ENCODE measurements around the gene BTRC.

The BTRC gene

DNA sequence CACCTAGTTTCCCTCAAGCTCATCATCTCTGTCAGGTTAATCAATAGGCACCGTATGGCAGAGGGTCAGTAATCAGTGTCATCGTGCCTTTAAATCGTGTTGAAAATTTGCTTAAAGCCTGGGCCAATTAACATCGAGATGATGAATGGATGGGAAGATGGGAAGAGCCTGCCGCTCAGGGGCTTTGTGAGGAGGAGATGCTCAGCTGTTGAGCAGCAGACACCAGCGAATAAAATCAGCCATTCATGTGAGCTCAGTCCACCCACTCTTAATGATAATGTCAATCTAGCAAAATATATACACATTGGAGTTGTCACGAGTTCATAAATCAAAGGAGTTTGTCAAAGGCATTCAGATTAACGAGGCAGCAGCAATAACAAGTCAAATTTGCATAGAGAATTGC lies 97.7 kb downstream of the BTRC start:
- no peaks in the 10 kb centered on the region for H3K36me3 ChIP-seq (ENCODE audit: insufficient read depth, low read length)
- no peak overlapping the region for H3K4me2 ChIP-seq (ENCODE audit: low read length)
- H3K9me3 ChIP-seq (replicated peaks; ENCODE audit: low read length), result no peaks in the 10 kb centered on the region
- peaks cover 6% of the 10 kb centered on the region for H3K4me1 ChIP-seq (ENCODE audit: control insufficient read depth, insufficient read depth, low read length)
- H3K9ac ChIP-seq (ENCODE audit: low read depth, low read length), result no peak overlapping the region
- H3K4me3 ChIP-seq (ENCODE audit: low read length), result no peak overlapping the region
- H3K27me3 ChIP-seq (ENCODE audit: control insufficient read depth, insufficient read depth, low read length), result no peaks in the 10 kb centered on the region

GRCh38 chr10:101452176-101452575 lies 98.2 kb downstream of the BTRC start:
- no peak overlapping the region for H3K9ac ChIP-seq (ENCODE audit: low read depth, low read length)
- no peak overlapping the region for H3K4me3 ChIP-seq (ENCODE audit: low read length)
- H3K36me3 ChIP-seq (ENCODE audit: insufficient read depth, low read length), result no peaks in the 10 kb centered on the region
- H3K4me2 ChIP-seq (ENCODE audit: low read length), result no peak overlapping the region
- no peaks in the 10 kb centered on the region for H3K27me3 ChIP-seq (ENCODE audit: control insufficient read depth, insufficient read depth, low read length)
- H3K9me3 ChIP-seq (replicated peaks; ENCODE audit: low read length), result no peaks in the 10 kb centered on the region
- peaks cover 6% of the 10 kb centered on the region for H3K4me1 ChIP-seq (ENCODE audit: control insufficient read depth, insufficient read depth, low read length)

GRCh38 chr10:101452593-101452992 lies 98.6 kb downstream of the BTRC start:
- H3K27me3 ChIP-seq (ENCODE audit: control insufficient read depth, insufficient read depth, low read length), result no peaks in the 10 kb centered on the region
- no peaks in the 10 kb centered on the region for H3K36me3 ChIP-seq (ENCODE audit: insufficient read depth, low read length)
- no peak overlapping the region for H3K4me3 ChIP-seq (ENCODE audit: low read length)
- no peak overlapping the region for H3K4me2 ChIP-seq (ENCODE audit: low read length)
- no peaks in the 10 kb centered on the region for H3K9me3 ChIP-seq (replicated peaks; ENCODE audit: low read length)
- no peak overlapping the region for H3K9ac ChIP-seq (ENCODE audit: low read depth, low read length)
- peaks cover 6% of the 10 kb centered on the region for H3K4me1 ChIP-seq (ENCODE audit: control insufficient read depth, insufficient read depth, low read length)

DNA sequence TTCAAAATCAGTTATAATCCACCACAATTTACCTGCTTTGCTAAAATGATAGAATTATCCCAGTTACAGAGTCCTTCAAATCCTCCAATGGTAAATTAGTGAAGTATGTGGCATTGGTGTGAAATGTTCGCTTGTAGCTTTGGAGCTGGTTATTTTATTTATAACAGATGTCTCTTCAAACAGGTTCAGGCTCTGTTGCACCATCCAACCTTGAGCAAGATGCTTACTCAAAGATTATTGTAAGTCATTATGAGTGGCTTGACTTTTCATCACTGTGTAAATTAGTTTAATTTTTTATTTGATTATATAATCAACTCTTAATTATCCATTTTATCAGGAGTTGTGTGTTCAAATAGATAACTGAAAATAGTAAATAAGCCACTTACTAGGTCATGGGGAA lies 99.4 kb downstream of the BTRC start:
- Histone ChIP-seq H3K27me3 (ENCODE audit: control insufficient read depth, insufficient read depth, low read length) (no peaks in the 10 kb centered on the region), H3K9ac (ENCODE audit: low read depth, low read length) (no peak overlapping the region), H3K36me3 (ENCODE audit: insufficient read depth, low read length) (no peaks in the 10 kb centered on the region), H3K4me1 (ENCODE audit: control insufficient read depth, insufficient read depth, low read length) (peaks cover 6% of the 10 kb centered on the region), H3K9me3 (replicated peaks; ENCODE audit: low read length) (no peaks in the 10 kb centered on the region), H3K4me2 (ENCODE audit: low read length) (no peak overlapping the region), H3K4me3 (ENCODE audit: low read length) (no peak overlapping the region)

- Histone ChIP-seq H3K9ac (ENCODE audit: low read depth, low read length) (no peak overlapping the region), H3K27me3 (ENCODE audit: control insufficient read depth, insufficient read depth, low read length) (no peaks in the 10 kb centered on the region)
Measured at GRCh38 chr10:101453791-101454718, 100.1 kb downstream of the BTRC start.

GRCh38 chr10:101458869-101459268 lies 104.9 kb downstream of the BTRC start:
- Histone ChIP-seq H3K4me3 (ENCODE audit: low read length) (no peak overlapping the region), H3K9me3 (replicated peaks; ENCODE audit: low read length) (no peaks in the 10 kb centered on the region), H3K9ac (ENCODE audit: low read depth, low read length) (no peak overlapping the region), H3K4me2 (ENCODE audit: low read length) (no peak overlapping the region), H3K36me3 (ENCODE audit: insufficient read depth, low read length) (no peaks in the 10 kb centered on the region), H3K4me1 (ENCODE audit: control insufficient read depth, insufficient read depth, low read length) (peaks cover 2% of the 10 kb centered on the region), H3K27me3 (ENCODE audit: control insufficient read depth, insufficient read depth, low read length) (no peaks in the 10 kb centered on the region)

More at GRCh38 chr10:101453791-101454718, 100.1 kb downstream of the BTRC start:
- H3K36me3 ChIP-seq (ENCODE audit: insufficient read depth, low read length), result no peaks in the 10 kb centered on the region
- H3K4me3 ChIP-seq (ENCODE audit: low read length), result no peak overlapping the region
- H3K4me2 ChIP-seq (ENCODE audit: low read length), result no peak overlapping the region
- H3K9me3 ChIP-seq (replicated peaks; ENCODE audit: low read length), result no peaks in the 10 kb centered on the region
- peaks cover 6% of the 10 kb centered on the region for H3K4me1 ChIP-seq (ENCODE audit: control insufficient read depth, insufficient read depth, low read length)

- Histone ChIP-seq H3K36me3 (ENCODE audit: insufficient read depth, low read length) (no peaks in the 10 kb centered on the region), H3K4me2 (ENCODE audit: low read length) (no peak overlapping the region), H3K9me3 (replicated peaks; ENCODE audit: low read length) (no peaks in the 10 kb centered on the region), H3K4me1 (ENCODE audit: control insufficient read depth, insufficient read depth, low read length) (no peaks in the 10 kb centered on the region), H3K9ac (ENCODE audit: low read depth, low read length) (no peak overlapping the region), H3K4me3 (ENCODE audit: low read length) (no peak overlapping the region), H3K27me3 (ENCODE audit: control insufficient read depth, insufficient read depth, low read length) (no peaks in the 10 kb centered on the region)
Measured at GRCh38 chr10:101464082-101464481, 110.1 kb downstream of the BTRC start.

GRCh38 chr10:101464599-101464998 lies 110.6 kb downstream of the BTRC start:
- Histone ChIP-seq H3K9me3 (replicated peaks; ENCODE audit: low read length) (no peaks in the 10 kb centered on the region), H3K4me3 (ENCODE audit: low read length) (no peak overlapping the region), H3K9ac (ENCODE audit: low read depth, low read length) (no peak overlapping the region), H3K4me2 (ENCODE audit: low read length) (no peak overlapping the region), H3K4me1 (ENCODE audit: control insufficient read depth, insufficient read depth, low read length) (no peaks in the 10 kb centered on the region), H3K27me3 (ENCODE audit: control insufficient read depth, insufficient read depth, low read length) (no peaks in the 10 kb centered on the region), H3K36me3 (ENCODE audit: insufficient read depth, low read length) (no peaks in the 10 kb centered on the region)

DNA sequence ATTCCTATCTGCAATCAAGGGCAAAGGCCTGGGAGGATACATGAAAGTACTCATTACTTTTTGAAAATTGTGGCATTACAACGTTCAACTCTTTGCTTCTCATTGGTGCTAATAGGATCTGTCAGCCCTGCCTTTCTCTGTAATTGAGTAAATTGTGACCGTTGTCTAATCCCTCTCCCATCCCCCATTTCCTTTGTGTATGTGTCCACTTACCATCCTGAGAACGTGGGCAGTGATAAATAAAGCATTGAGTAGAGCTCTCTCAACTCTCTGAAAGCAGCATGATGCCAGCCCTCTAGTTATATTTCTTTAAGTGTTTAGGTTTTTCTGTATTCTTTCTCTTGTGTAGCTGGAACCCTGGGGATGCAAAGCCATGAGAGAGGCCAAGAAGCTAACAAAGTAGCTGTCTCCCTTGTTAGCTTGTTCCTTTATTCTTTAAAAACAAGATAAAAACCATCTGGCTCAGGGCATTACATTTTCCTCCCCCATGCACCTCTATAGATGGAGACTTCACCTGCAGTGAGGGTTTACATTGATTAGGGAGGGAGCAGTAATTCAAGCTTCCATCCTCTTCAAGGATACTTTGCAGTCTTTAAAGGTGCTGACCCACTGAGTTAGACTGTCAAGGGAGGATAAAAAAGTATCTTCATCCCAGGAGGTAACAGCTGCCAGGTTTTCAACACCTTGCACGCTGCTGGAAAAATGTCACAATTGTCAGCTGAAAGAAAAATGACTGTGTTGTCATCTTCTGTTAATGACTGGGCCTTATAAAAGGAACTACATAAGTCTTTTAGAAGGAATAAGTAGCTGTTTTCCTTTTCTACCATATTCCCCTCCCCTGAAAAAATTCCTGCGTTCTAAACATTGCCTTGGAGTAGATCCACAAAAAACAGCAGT lies 112.3 kb downstream of the BTRC start:
- Histone ChIP-seq H3K27me3 (ENCODE audit: control insufficient read depth, insufficient read depth, low read length) (no peaks in the 10 kb centered on the region), H3K9ac (ENCODE audit: low read depth, low read length) (no peak overlapping the region), H3K4me1 (ENCODE audit: control insufficient read depth, insufficient read depth, low read length) (no peaks in the 10 kb centered on the region), H3K4me2 (ENCODE audit: low read length) (no peak overlapping the region), H3K36me3 (ENCODE audit: insufficient read depth, low read length) (no peaks in the 10 kb centered on the region), H3K4me3 (ENCODE audit: low read length) (no peak overlapping the region), H3K9me3 (replicated peaks; ENCODE audit: low read length) (no peaks in the 10 kb centered on the region)

DNA sequence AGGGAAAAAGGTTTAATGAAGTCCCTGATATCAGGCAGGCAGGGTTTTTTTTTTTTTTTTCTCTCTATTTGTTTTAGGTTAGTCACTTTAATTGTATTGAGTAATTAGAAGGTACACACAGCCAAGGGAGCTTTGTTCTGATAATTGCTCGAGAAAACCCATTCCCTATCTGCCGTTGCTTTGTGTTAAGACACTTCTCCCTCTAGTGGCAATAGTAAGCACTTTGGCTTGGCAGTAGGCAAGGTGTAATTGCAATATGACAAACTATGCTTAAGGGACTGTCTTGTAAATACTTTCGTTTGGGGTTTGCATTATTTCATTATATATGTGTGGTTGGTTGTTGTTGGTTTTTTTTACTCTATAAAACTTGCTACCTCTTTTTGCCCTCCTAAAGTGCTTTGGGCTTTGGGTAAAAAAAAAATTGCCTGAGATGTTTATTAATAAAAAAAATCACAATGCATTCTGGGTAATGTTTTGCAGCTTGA lies 113.4 kb downstream of the BTRC start:
- no peaks in the 10 kb centered on the region for H3K27me3 ChIP-seq (ENCODE audit: control insufficient read depth, insufficient read depth, low read length)
- peak overlapping the region; percentile 37 for H3K4me2 ChIP-seq (ENCODE audit: low read length)
- H3K36me3 ChIP-seq (ENCODE audit: insufficient read depth, low read length), result no peaks in the 10 kb centered on the region
- no peaks in the 10 kb centered on the region for H3K4me1 ChIP-seq (ENCODE audit: control insufficient read depth, insufficient read depth, low read length)
- H3K4me3 ChIP-seq (ENCODE audit: low read length), result no peak overlapping the region
- no peaks in the 10 kb centered on the region for H3K9me3 ChIP-seq (replicated peaks; ENCODE audit: low read length)
- no peak overlapping the region for H3K9ac ChIP-seq (ENCODE audit: low read depth, low read length)

DNA sequence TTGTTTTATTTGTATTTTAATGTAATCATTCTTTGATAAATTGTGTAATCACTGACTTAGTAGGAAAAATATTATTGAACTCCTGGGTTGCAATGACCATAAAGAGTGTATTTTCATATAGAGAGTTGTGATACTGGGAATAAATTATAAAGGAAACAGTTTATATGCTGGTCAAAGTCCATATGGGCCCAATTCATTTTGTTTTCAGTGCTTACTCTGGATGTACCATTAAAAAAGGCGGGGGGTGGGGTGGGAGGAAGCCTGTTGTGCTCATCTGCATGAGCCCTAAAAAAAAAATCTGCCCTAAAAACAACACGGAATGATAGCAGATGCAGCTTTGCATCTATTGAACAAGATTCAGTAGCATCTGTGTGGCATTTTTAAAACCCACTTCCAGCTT lies 114.2 kb downstream of the BTRC start:
- Histone ChIP-seq H3K4me3 (ENCODE audit: low read length) (no peak overlapping the region), H3K4me1 (ENCODE audit: control insufficient read depth, insufficient read depth, low read length) (no peaks in the 10 kb centered on the region), H3K9ac (ENCODE audit: low read depth, low read length) (no peak overlapping the region), H3K4me2 (ENCODE audit: low read length) (no peak overlapping the region), H3K9me3 (replicated peaks; ENCODE audit: low read length) (no peaks in the 10 kb centered on the region), H3K27me3 (ENCODE audit: control insufficient read depth, insufficient read depth, low read length) (no peaks in the 10 kb centered on the region), H3K36me3 (ENCODE audit: insufficient read depth, low read length) (no peaks in the 10 kb centered on the region)
